ENCODE results near the gene CUEDC1. TPM values are rescaled to one million over a fixed set of nuclear protein-coding genes. Genes with fewer than 3 reads are reported as not detected.
A peak's percentile ranks its signal among the peaks of the same experiment; 100 is the strongest.

Gene CUEDC1
- total and polyA plus RNA-seq, 2 donors: 14.9 to 57.1 TPM

GRCh38 chr17:57903961-57904360, 51.3 kb downstream of the CUEDC1 start:
- Histone ChIP-seq H3K4me3 (ENCODE audit: low read depth, low read length) (no peak overlapping the region), H3K4me1 (ENCODE audit: insufficient read depth) (peaks cover 3% of the 10 kb centered on the region), H3K27ac (ENCODE audit: low read depth) (peak overlapping the region; percentile 66), H3K36me3 (ENCODE audit: insufficient read depth) (no peaks in the 10 kb centered on the region)
- WGBS: 76% methylated on average over 7 of the region's 7 CpGs
- DNase-seq (ENCODE audit: extremely low spot score): no peak

GRCh38 chr17:57902800-57903759, 52.1 kb downstream of the CUEDC1 start:
- H3K4me1 ChIP-seq (ENCODE audit: insufficient read depth): peaks cover 3% of the 10 kb centered on the region
- H3K4me3 ChIP-seq (ENCODE audit: low read depth, low read length): no peak overlapping the region
- DNase-seq (ENCODE audit: extremely low spot score): no peak
- H3K36me3 ChIP-seq (ENCODE audit: insufficient read depth): no peaks in the 10 kb centered on the region
- H3K27ac ChIP-seq (ENCODE audit: low read depth): peak overlapping the region; percentile 95
- WGBS: 70% methylated on average over 5 of the region's 5 CpGs

GRCh38 chr17:57902117-57902799, 53.0 kb downstream of the CUEDC1 start:
- H3K36me3 ChIP-seq (ENCODE audit: insufficient read depth): no peaks in the 10 kb centered on the region
- peak overlapping the region; percentile 95 for H3K27ac ChIP-seq (ENCODE audit: low read depth)
- no peak for DNase-seq (ENCODE audit: extremely low spot score)
- peaks cover 3% of the 10 kb centered on the region for H3K4me1 ChIP-seq (ENCODE audit: insufficient read depth)
- 74% methylated on average over 13 of the region's 13 CpGs for WGBS
- no peak overlapping the region for H3K4me3 ChIP-seq (ENCODE audit: low read depth, low read length)

GRCh38 chr17:57900991-57901743, 54.0 kb downstream of the CUEDC1 start:
- WGBS: 80% methylated on average over 6 of the region's 6 CpGs
- no peak overlapping the region for H3K27ac ChIP-seq (ENCODE audit: low read depth)
- H3K36me3 ChIP-seq (ENCODE audit: insufficient read depth): no peaks in the 10 kb centered on the region
- H3K4me1 ChIP-seq (ENCODE audit: insufficient read depth): peaks cover 3% of the 10 kb centered on the region
- DNase-seq (ENCODE audit: extremely low spot score): no peak
- H3K4me3 ChIP-seq (ENCODE audit: low read depth, low read length): no peak overlapping the region

GRCh38 chr17:57899822-57900221, 55.4 kb downstream of the CUEDC1 start:
- no peaks in the 10 kb centered on the region for H3K36me3 ChIP-seq (ENCODE audit: insufficient read depth)
- H3K4me3 ChIP-seq (ENCODE audit: low read depth, low read length): no peak overlapping the region
- H3K4me1 ChIP-seq (ENCODE audit: insufficient read depth): peaks cover 4% of the 10 kb centered on the region
- peak overlapping the region; percentile 38 for H3K27ac ChIP-seq (ENCODE audit: low read depth)
- 68% methylated on average over 4 of the region's 4 CpGs for WGBS
- DNase-seq (ENCODE audit: extremely low spot score): no peak

- Histone ChIP-seq H3K27ac (ENCODE audit: low read depth) (peak overlapping the region; percentile 84), H3K4me1 (ENCODE audit: insufficient read depth) (peaks cover 4% of the 10 kb centered on the region), H3K4me3 (ENCODE audit: low read depth, low read length) (no peak overlapping the region), H3K36me3 (ENCODE audit: insufficient read depth) (no peaks in the 10 kb centered on the region)
- DNase-seq (ENCODE audit: extremely low spot score): no peak
- 22% methylated on average over 8 of the region's 8 CpGs for WGBS
These were observed 55.8 kb downstream of the CUEDC1 start for GRCh38 chr17:57899391-57899790.

GRCh38 chr17:57898487-57899311, 56.5 kb downstream of the CUEDC1 start:
- H3K4me3 ChIP-seq (ENCODE audit: low read depth, low read length): no peak overlapping the region
- 24% methylated on average over 9 of the region's 9 CpGs for WGBS
- H3K4me1 ChIP-seq (ENCODE audit: insufficient read depth): peaks cover 4% of the 10 kb centered on the region
- H3K27ac ChIP-seq (ENCODE audit: low read depth): peak overlapping the region; percentile 84
- no peaks in the 10 kb centered on the region for H3K36me3 ChIP-seq (ENCODE audit: insufficient read depth)
- no peak for DNase-seq (ENCODE audit: extremely low spot score)

GRCh38 chr17:57895382-57896060, 59.7 kb downstream of the CUEDC1 start:
- WGBS: 43% methylated on average over 8 of the region's 8 CpGs
- H3K4me1 ChIP-seq (ENCODE audit: insufficient read depth): peaks cover 4% of the 10 kb centered on the region
- DNase-seq (ENCODE audit: extremely low spot score): no peak

GRCh38 chr17:57894848-57895247, 60.4 kb downstream of the CUEDC1 start:
- Histone ChIP-seq H3K4me3 (ENCODE audit: low read depth, low read length) (no peak overlapping the region), H3K27ac (ENCODE audit: low read depth) (peak overlapping the region; percentile 54), H3K36me3 (ENCODE audit: insufficient read depth) (no peaks in the 10 kb centered on the region), H3K4me1 (ENCODE audit: insufficient read depth) (peaks cover 4% of the 10 kb centered on the region)
- DNase-seq (ENCODE audit: extremely low spot score): no peak
- WGBS: 96% methylated on average over 1 of the region's 1 CpG

More at GRCh38 chr17:57895382-57896060, 59.7 kb downstream of the CUEDC1 start:
- no peak overlapping the region for H3K4me3 ChIP-seq (ENCODE audit: low read depth, low read length)
- peak overlapping the region; percentile 54 for H3K27ac ChIP-seq (ENCODE audit: low read depth)
- no peaks in the 10 kb centered on the region for H3K36me3 ChIP-seq (ENCODE audit: insufficient read depth)

GRCh38 chr17:57892820-57893595, 62.2 kb downstream of the CUEDC1 start:
- Histone ChIP-seq H3K4me1 (ENCODE audit: insufficient read depth) (peaks cover 1% of the 10 kb centered on the region), H3K27ac (ENCODE audit: low read depth) (peak overlapping the region; percentile 91), H3K4me3 (ENCODE audit: low read depth, low read length) (no peak overlapping the region), H3K36me3 (ENCODE audit: insufficient read depth) (no peaks in the 10 kb centered on the region)
- peak; percentile 83 for DNase-seq (ENCODE audit: extremely low spot score)
- 6% methylated on average over 16 of the region's 16 CpGs for WGBS

GRCh38 chr17:57892146-57892819, 62.9 kb downstream of the CUEDC1 start:
- peak overlapping the region; percentile 73 for H3K27ac ChIP-seq (ENCODE audit: low read depth)
- H3K4me3 ChIP-seq (ENCODE audit: low read depth, low read length): no peak overlapping the region
- peaks cover 1% of the 10 kb centered on the region for H3K4me1 ChIP-seq (ENCODE audit: insufficient read depth)
- 31% methylated on average over 6 of the region's 6 CpGs for WGBS
- no peaks in the 10 kb centered on the region for H3K36me3 ChIP-seq (ENCODE audit: insufficient read depth)
- DNase-seq (ENCODE audit: extremely low spot score): no peak

All from urinary bladder (tissue), 4 donors.